MCF 10A (cell line): Measurements from ENCODE around the gene ZBP1. TPM values are rescaled to one million over a fixed set of nuclear protein-coding genes. Genes with fewer than 3 reads are reported as not detected.
"Not testable (repeated sequence)": the region's sequence is repeated elsewhere in the genome, so short reads cannot be mapped to it uniquely, and the experiment has no call there.

Source experiments
- BruUV-seq: library from RNA; stranded (reverse); fragments of 400-500 nt; replicated peaks from 2 replicates; lab custom pipeline; 2021; lab: Mats Ljungman, UMichigan
- CTCF ChIA-PET: fragments of 300-600 bp; sonication (Branson Sonifier 250); formaldehyde crosslinking; extraction: SDS; loops from one replicate; lab custom pipeline; 2021; ENCODE audit warnings: antibody characterized with exemption, inconsistent platforms; lab: Yijun Ruan, JAX
- POLR2A ChIA-PET: fragments of 300-600, 350-650 bp; sonication (Branson Sonifier 250); formaldehyde crosslinking; extraction: SDS; loops from one replicate; lab custom pipeline; 2020; ENCODE audit warnings: antibody characterized with exemption, inconsistent platforms; lab: Yijun Ruan, JAX
- DNase-seq: peaks from one replicate; pipeline ENCODE4 v3.0.0-alpha.2; 2018; ENCODE audit not compliant: unreplicated experiment
- H3K27ac Mint-ChIP-seq: one replicate; pipeline ENCODE4 v1.8.0; 2022; ENCODE audit warnings: mild to moderate bottlenecking, low read depth, mixed read lengths; ENCODE audit not compliant: unreplicated experiment
- H3K27me3 Mint-ChIP-seq: one replicate; pipeline ENCODE4 v1.8.0; 2022; ENCODE audit warnings: mixed read lengths; ENCODE audit not compliant: insufficient read depth, unreplicated experiment
- H3K36me3 Mint-ChIP-seq: one replicate; pipeline ENCODE4 v1.8.0; 2022; ENCODE audit warnings: mild to moderate bottlenecking, moderate library complexity, mixed read lengths; ENCODE audit not compliant: insufficient read depth, unreplicated experiment
- H3K4me1 Mint-ChIP-seq: one replicate; pipeline ENCODE4 v1.8.0; 2022; ENCODE audit warnings: mixed read lengths; ENCODE audit not compliant: insufficient read depth, unreplicated experiment
- H3K4me3 Mint-ChIP-seq: one replicate; pipeline ENCODE4 v1.8.0; 2022; ENCODE audit warnings: mild to moderate bottlenecking, moderate library complexity, mixed read lengths; ENCODE audit not compliant: unreplicated experiment
- H3K9me3 Mint-ChIP-seq: one replicate; pipeline ENCODE4 v1.8.0; 2022; ENCODE audit warnings: mixed read lengths; ENCODE audit not compliant: unreplicated experiment
- intact Hi-C: fragments of 100-400 bp; cut with micrococcal nuclease; formaldehyde crosslinking; loops from 2 replicates; pipeline ENCODE4 v1.14.1; 2022
- total RNA-seq: library from RNA; stranded (reverse); gene quantifications from 2 replicates; pipeline ENCODE4 v1.2.3, GENCODE V29; 2022
- TF ChIP-seq, protein P1 (sequence below): fragments of 200-600 bp; IDR thresholded peaks from one replicate; pipeline ENCODE4 v1.8.0; 2022; ENCODE audit warnings: antibody characterized with exemption, mild to moderate bottlenecking; ENCODE audit not compliant: unreplicated experiment

Gene ZBP1
- total RNA-seq, 1 experiment from 2014 or later: not detected

- Mint-ChIP-seq H3K36me3 (no peaks in the 10 kb centered on the region), H3K4me3 (no peak overlapping the region), H3K9me3 (peaks cover 24% of the 10 kb centered on the region), H3K4me1 (no peaks in the 10 kb centered on the region), H3K27me3 (peaks cover 86% of the 10 kb centered on the region), H3K27ac (no peak overlapping the region)
- intact Hi-C loops: no loop called here
- no TSS peak for BruUV-seq
- TF ChIP-seq, protein P1, sequence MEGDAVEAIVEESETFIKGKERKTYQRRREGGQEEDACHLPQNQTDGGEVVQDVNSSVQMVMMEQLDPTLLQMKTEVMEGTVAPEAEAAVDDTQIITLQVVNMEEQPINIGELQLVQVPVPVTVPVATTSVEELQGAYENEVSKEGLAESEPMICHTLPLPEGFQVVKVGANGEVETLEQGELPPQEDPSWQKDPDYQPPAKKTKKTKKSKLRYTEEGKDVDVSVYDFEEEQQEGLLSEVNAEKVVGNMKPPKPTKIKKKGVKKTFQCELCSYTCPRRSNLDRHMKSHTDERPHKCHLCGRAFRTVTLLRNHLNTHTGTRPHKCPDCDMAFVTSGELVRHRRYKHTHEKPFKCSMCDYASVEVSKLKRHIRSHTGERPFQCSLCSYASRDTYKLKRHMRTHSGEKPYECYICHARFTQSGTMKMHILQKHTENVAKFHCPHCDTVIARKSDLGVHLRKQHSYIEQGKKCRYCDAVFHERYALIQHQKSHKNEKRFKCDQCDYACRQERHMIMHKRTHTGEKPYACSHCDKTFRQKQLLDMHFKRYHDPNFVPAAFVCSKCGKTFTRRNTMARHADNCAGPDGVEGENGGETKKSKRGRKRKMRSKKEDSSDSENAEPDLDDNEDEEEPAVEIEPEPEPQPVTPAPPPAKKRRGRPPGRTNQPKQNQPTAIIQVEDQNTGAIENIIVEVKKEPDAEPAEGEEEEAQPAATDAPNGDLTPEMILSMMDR: no peak
- POLR2A ChIA-PET: no interaction called here
- no peak for DNase-seq
- CTCF ChIA-PET: interaction anchor here (0.6 to 1.2 kb wide), 6 partner anchors 11 to 487 kb away, joined by 3 to 5 read pairs (median 3); no protein-coding TSS in a partner anchor
These were observed 13.8 kb upstream of the ZBP1 start for GRCh38 chr20:57633945-57634491.

GRCh38 chr20:57632286-57632685 lies 12.1 kb upstream of the ZBP1 start:
- BruUV-seq: no TSS peak
- POLR2A ChIA-PET: no interaction called here

GRCh38 chr20:57630061-57630460 lies 9.8 kb upstream of the ZBP1 start:
- intact Hi-C loops: no loop called here
- no peaks in the 10 kb centered on the region for H3K4me1 Mint-ChIP-seq
- POLR2A ChIA-PET: no interaction called here
- peaks cover 10% of the 10 kb centered on the region for H3K9me3 Mint-ChIP-seq
- TF ChIP-seq, protein P1: no peak
- no peaks in the 10 kb centered on the region for H3K36me3 Mint-ChIP-seq
- no peak overlapping the region for H3K27ac Mint-ChIP-seq
- peaks cover 54% of the 10 kb centered on the region for H3K27me3 Mint-ChIP-seq
- no TSS peak for BruUV-seq
- no peak for DNase-seq
- CTCF ChIA-PET: interaction anchor here (0.7 to 5.5 kb wide), 8 partner anchors 8 to 550 kb away, joined by 3 to 21 read pairs (median 4); no protein-coding TSS in a partner anchor
- no peak overlapping the region for H3K4me3 Mint-ChIP-seq

More at GRCh38 chr20:57632286-57632685, 12.1 kb upstream of the ZBP1 start:
- TF ChIP-seq, protein P1: no peak
- DNase-seq: no peak
- H3K27me3 Mint-ChIP-seq: peaks cover 76% of the 10 kb centered on the region
- no peaks in the 10 kb centered on the region for H3K4me1 Mint-ChIP-seq
- H3K36me3 Mint-ChIP-seq: no peaks in the 10 kb centered on the region
- H3K27ac Mint-ChIP-seq: no peak overlapping the region
- intact Hi-C loops: no loop called here
- no peak overlapping the region for H3K4me3 Mint-ChIP-seq
- H3K9me3 Mint-ChIP-seq: peaks cover 24% of the 10 kb centered on the region
- CTCF ChIA-PET: interaction anchor here (0.6 to 5.5 kb wide), 6 partner anchors 10 to 558 kb away, joined by 3 to 21 read pairs (median 3); no protein-coding TSS in a partner anchor

GRCh38 chr20:57629491-57629901 lies 9.3 kb upstream of the ZBP1 start:
- H3K4me3 Mint-ChIP-seq, H3K9me3 Mint-ChIP-seq, H3K36me3 Mint-ChIP-seq, intact Hi-C loops, POLR2A ChIA-PET, BruUV-seq, DNase-seq, H3K27ac Mint-ChIP-seq, H3K4me1 Mint-ChIP-seq: not testable (repeated sequence)
- H3K27me3 Mint-ChIP-seq: peaks cover 48% of the 10 kb centered on the region
- CTCF ChIA-PET: interaction anchor here (0.8 to 5.5 kb wide), 7 partner anchors 24 to 582 kb away, joined by 3 to 19 read pairs (median 4); no protein-coding TSS in a partner anchor

DNA sequence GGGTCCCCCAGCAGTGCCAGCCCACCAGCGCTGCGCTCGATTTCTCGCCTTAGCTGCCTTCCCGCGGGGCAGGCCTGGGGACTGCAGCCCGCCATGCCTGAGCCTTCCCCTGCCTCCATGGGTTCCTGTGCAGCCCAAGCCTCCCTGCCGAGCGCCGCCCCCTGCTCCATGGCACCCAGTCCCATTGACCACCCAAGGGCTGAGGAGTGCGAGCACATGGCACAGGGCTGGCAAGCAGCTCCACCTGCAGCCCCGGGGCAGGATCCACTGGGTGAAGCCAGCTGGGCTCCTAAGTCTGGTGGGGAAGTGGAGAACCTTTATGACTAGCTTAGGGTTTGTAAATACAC lies 8.7 kb upstream of the ZBP1 start:
- POLR2A ChIA-PET, H3K27ac Mint-ChIP-seq, intact Hi-C loops, BruUV-seq, H3K9me3 Mint-ChIP-seq, H3K4me1 Mint-ChIP-seq, DNase-seq, H3K4me3 Mint-ChIP-seq, H3K36me3 Mint-ChIP-seq: not testable (repeated sequence)
- peaks cover 43% of the 10 kb centered on the region for H3K27me3 Mint-ChIP-seq
- CTCF ChIA-PET: interaction anchor here (0.8 to 5.5 kb wide), 4 partner anchors 25 to 582 kb away, joined by 3 to 19 read pairs (median 6); no protein-coding TSS in a partner anchor
